SK-N-DZ (cell line): ENCODE results near the gene LCN9.
"Not testable (repeated sequence)": the region's sequence is repeated elsewhere in the genome, so short reads cannot be mapped to it uniquely, and the experiment has no call there.

Experiments
- DNase-seq: peaks from one replicate; pipeline ENCODE4 v3.0.0-alpha.2; 2015; ENCODE audit warnings: low spot score

The LCN9 gene

DNA sequence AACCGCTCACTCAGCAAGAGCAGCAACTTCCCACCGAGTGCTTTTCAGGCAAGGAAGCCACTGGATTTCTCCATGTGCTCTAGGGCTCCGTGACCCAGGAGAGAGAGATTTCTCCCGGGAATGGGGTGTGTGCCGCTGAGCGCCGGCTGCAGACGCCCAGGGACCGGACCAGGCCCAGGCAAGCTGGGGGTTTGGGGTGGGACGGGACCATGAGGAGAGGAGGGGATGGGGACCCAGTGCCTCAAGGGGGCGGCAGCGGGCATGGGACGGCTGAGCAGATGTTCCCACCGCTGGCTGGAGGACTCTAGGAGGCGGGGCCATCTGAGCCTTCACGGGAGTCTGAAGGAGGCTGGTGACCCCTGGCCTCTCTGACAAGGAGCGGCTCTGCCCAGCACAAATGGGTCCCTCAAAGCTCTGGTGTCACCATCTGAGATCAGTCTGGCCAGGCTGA, 8.5 kb downstream of the LCN9 start:
- no peak for DNase-seq

- DNase-seq: not testable (repeated sequence)
These were observed 9.7 kb downstream of the LCN9 start for GRCh38 chr9:135672786-135673185.

- no peak for DNase-seq
These were observed 10.8 kb downstream of the LCN9 start for GRCh38 chr9:135673941-135674340.

DNA sequence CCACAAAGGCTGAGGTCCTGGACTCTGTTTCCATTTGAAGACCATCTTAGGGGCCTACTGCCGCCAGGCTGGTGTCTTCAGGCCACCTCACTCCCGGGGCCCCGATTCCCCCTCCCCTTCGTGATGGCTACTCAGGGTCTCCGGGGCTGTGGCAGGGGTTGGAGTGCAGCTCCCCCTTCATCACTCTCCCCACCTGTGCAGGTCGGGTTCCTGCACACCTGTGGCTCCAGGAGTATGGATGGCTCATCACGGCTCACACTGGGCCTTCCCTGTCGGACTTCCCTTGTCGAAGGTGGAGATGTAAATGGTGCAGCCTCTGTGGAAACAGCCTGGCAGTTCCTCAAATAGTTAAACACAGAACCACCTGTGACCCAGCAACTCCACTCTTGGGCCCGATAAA, 11.9 kb downstream of the LCN9 start:
- DNase-seq: no peak

DNA sequence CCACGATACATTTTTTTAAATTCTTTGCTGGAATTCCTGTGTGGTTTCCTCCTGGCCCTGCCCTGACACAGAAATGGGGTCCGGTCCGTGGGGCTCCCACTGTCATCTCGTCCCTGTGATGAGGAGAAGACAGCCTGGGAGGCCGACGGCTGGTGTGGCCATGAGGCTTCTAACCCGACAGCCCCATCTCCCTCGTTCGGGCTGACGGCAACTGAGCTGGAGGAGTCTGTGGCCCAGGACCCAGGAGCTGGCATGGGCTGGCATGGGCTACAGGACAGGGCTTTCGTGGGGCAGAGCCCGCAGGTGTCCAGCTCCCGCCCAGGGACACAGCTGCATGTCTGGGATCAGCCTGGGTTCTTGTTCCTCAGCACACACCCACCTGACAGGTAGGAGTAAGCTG, 13.8 kb downstream of the LCN9 start:
- DNase-seq: no peak

- DNase-seq: no peak
These were observed 14.6 kb downstream of the LCN9 start for GRCh38 chr9:135677641-135678168.

GRCh38 chr9:135678236-135679017, 15.3 kb downstream of the LCN9 start:
- no peak for DNase-seq

- DNase-seq: no peak
These were observed 16.9 kb downstream of the LCN9 start for GRCh38 chr9:135680056-135680455.

GRCh38 chr9:135681161-135681560, 18.1 kb downstream of the LCN9 start:
- DNase-seq: no peak

GRCh38 chr9:135683401-135684034, 20.4 kb downstream of the LCN9 start:
- DNase-seq: no peak

DNA sequence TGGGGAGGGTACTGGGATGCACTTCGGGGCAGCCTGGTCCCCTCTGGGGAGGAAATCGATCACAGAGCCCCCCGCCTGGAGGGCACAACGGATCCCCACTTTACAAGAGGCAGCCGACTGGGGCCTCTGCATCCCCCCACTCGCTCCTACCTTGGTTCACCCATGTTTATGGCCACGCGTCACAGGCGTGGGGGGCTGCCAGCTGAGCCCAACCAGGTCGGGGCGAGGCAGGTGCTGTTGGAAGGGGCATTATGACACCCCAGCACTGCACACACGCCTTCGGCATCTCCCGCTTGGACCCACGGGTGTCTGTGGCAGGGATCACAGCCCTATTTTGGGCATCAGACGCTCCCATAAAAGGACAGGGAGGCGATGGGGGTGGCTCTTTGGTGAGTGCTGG, 21.6 kb downstream of the LCN9 start:
- DNase-seq: no peak

- DNase-seq: no peak
These were observed 24.1 kb downstream of the LCN9 start for GRCh38 chr9:135687216-135687615.

DNA sequence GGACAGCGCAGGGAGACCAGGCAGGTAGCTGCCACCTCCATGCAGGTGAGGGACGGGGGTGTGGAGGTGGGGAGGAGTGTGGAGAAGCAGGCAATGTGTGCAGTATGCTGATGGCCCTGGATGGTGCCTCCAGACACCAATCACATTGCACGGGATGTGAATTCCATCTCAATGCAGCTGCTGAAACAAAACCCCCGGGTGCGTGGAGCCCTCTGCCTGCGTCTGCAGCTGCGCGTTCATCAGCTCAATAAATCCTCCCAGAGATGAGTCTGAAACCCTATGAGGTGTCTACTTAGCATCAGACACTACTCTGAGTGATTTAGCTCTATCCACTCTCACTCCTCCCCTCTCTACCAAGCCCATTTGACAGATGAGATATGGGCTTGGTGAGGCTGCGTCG, 25.9 kb downstream of the LCN9 start:
- no peak for DNase-seq

DNA sequence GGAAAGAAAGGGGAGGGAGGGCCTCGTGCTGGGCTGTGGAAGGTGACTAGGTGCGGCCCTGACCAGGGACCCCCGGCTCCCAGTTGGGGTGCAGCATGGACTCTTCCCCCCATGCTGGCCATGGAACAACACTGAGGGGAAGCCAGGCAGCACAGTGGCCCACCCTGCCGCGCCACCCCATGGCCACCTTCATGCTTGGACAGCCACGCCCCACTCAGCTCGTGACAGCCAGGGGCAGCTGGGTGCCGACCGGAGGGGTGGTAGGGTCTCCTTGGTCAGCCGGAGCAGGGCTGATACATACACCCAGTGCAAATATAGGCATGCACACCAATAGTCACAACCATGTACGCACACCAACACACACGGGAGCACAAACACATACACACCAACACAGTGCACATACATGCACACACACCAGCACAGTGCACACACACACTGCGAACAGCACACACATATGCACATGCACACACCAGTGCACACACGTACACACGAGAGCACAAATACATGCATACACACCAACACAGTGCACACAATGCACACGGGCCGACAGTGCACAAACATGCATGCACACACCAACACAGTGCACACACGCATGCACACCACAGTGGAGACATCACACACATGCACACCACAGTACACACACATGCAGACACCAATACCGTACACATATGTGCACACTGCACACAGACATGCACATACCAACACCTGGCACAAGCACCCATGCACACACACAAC, 27.9 kb downstream of the LCN9 start:
- DNase-seq: no peak

DNA sequence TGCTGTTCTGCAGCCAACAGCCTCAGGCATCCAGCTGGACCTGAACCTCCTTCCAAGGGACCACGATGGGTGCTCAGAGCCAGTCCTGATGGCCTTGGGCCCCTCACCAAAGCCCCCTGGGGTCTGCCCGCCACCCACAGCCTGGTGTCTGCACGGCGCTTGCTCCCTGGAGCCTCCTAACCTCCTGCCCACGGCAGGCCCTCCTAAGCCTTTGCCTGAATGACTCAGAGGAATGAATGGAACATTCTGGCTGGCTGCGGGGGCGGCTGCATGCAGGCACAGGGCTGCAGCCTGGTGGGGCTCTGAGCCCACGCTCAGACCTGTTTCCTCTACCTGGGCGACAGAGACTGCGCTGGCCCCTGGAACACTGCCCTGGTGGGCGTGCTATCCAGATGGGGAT, 29.3 kb downstream of the LCN9 start:
- no peak for DNase-seq

DNA sequence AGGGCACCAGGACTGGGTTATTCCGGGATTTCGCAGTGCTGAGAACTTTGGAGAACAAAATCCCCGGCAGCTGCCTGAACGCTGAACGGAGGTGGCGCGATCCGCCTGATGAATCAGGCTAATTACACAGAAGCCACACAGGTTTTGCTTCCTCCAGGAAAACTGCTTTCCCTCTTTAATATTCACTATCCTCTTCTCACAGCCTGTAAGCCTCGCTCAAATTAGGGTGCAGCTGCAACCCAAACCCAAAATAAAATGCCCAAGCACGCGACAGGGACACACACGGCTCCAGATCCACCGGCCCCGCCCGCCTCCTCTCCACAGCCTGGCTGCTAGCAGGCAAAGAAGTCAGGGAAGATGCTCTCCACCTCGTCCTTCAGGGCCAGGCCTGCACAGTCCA, 30.2 kb downstream of the LCN9 start:
- DNase-seq: no peak

DNA sequence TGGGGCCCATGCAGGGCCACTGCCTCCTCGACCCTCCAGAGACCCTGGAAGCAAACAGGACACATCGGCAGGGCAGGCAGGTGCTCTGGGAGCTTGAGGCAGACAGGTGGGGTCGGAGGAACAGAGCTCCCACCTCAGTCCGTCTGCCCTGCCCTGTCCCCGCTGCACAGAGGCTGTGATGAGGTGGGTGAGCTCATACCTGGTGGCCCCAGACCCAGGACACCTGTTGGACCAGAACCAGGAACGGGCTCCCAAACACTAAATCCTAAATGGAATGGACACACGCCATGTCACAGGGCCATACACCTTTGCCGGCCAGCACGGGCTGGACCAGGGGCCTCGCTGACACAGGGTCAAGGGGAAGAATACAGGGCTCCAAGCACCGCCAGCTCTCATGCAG, 30.7 kb downstream of the LCN9 start:
- DNase-seq: no peak

DNA sequence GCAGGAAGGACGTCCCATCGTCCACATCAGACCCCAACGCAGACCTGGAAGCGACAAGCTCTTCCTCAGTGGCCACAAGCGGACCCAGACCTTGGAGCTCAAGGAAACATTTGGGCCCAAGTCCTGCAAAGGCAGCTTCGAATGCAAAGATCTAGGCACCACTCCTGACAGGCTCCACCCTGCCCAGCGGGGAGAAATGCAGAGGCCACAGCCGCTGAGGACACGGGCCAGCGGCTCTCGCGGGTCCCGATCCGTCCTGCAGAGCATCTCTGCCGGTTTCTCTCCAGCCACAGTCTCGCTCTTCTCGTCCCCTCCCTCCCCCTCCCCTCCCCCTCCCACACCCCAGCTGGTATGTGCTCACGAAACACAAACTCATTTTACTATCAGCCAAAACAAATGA, 31.3 kb downstream of the LCN9 start:
- DNase-seq: no peak

- no peak for DNase-seq
These were observed 31.9 kb downstream of the LCN9 start for GRCh38 chr9:135695036-135695435.

- DNase-seq: no peak
These were observed 32.5 kb downstream of the LCN9 start for GRCh38 chr9:135695642-135696041.

DNA sequence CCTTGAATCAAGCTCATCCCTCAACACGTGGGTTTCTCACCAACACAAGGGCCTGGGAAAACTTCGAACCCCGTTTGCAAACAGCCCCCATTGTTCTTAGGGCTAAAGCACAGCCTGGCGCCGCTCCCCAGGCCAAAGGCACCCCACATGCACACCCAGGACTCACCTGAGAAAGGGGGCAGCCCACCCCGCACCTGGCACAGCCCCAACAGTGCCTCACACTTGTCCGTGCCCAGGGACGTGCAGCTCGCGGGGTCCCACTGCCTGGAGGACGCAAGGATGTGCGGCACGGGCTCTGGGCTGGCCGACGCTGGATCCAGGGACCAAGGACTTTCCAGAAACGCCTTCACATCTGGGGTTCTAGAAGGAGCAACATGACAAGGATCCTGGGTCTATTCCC, 33.3 kb downstream of the LCN9 start:
- DNase-seq: no peak

GRCh38 chr9:135697226-135697625, 34.1 kb downstream of the LCN9 start:
- no peak for DNase-seq
